Measurements from ENCODE around the gene TMEM129. TPM values are rescaled to one million over a fixed set of nuclear protein-coding genes. Genes with fewer than 3 reads are reported as not detected.

TMEM129 gene
- total and polyA plus RNA-seq, 4 donors, result 15.2 to 44.5 (median 39.9) TPM

DNA sequence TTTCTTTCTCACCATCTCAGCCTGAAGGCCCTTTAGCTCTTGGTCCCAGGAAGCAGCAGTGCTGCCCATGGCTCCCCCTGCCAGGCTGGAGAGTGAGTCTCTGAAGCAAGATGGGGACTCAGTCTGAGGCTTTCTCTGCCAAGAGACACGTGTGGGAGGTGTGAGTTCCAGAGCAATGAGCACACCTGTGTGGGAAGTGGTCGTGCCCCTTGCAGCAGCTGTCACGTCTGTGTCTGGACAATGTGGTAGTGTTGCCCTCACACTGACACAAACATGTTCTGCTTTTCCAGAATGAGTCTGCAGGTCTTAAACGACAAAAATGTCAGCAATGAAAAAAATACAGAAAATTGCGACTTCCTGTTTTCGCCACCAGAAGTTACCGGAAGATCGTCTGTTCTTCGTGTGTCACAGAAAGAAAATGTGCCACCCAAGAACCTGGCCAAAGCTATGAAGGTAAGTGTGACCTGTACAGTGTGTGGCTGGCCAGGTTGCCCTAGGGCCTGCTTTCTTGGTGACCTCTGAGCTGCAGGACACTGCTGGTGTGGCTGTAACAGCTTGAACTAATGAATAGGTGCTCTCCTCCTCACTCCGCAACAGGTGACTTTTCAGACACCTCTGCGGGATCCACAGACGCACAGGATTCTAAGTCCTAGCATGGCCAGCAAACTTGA, 2.1 kb upstream of the TMEM129 start:
- Histone ChIP-seq H3K4me1 (ENCODE audit: control insufficient read depth, insufficient read depth, low read length) (peaks cover 51% of the 10 kb centered on the region), H3K27me3 (ENCODE audit: control insufficient read depth, insufficient read depth, low read length) (no peaks in the 10 kb centered on the region), H3K27ac (ENCODE audit: low read depth, low read length) (no peak overlapping the region), H3K4me3 (ENCODE audit: low read depth, low read length) (no peak overlapping the region), H3K36me3 (ENCODE audit: control insufficient read depth, insufficient read depth, low read length) (peaks cover 58% of the 10 kb centered on the region), H3K9me3 (ENCODE audit: control insufficient read depth, insufficient read depth, low read length) (no peaks in the 10 kb centered on the region)
- WGBS (ENCODE audit: insufficient coverage), result 89% methylated on average over 12 of the region's 12 CpGs
- no peak for DNase-seq (ENCODE audit: low read depth in 4 of 6, low spot score in 6 of 6)

DNA sequence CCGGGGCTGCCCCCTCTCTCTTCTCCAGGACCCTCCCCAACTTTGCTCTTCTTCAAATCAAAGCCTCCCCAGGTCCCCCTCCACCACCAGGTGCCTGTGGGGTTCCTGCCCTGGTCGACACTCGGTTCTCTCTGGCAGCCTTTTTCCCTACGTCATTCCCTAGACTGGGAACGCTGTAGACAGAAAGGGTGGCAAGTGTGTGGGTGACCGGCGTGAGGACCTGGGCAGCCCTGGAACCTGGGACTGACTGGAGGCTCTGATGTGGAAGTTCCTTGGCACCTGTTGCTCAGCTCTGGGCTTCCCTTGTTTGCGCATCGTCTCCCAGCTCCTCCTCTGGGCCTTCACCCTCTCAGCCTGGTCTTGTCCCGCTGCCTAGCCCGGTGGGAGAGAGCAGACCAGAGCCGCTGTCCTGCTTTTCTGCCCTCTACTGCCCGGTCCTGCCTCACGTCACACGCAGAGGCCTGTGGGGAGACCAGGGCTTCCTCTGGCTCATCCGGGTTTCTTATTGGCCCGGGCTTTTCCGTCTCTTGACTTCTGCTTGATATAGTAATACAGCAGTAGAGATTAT, 1.5 kb upstream of the TMEM129 start:
- no peaks in the 10 kb centered on the region for H3K27me3 ChIP-seq (ENCODE audit: control insufficient read depth, insufficient read depth, low read length)
- no peak for DNase-seq (ENCODE audit: low read depth in 4 of 6, low spot score in 6 of 6)
- no peaks in the 10 kb centered on the region for H3K9me3 ChIP-seq (ENCODE audit: control insufficient read depth, insufficient read depth, low read length)
- H3K4me1 ChIP-seq (ENCODE audit: control insufficient read depth, insufficient read depth, low read length), result peaks cover 52% of the 10 kb centered on the region
- WGBS (ENCODE audit: insufficient coverage), result 58% methylated on average over 13 of the region's 18 CpGs
- no peak overlapping the region for H3K27ac ChIP-seq (ENCODE audit: low read depth, low read length)
- H3K36me3 ChIP-seq (ENCODE audit: control insufficient read depth, insufficient read depth, low read length), result peaks cover 58% of the 10 kb centered on the region
- peak overlapping the region; percentile 35 for H3K4me3 ChIP-seq (ENCODE audit: low read depth, low read length)

DNA sequence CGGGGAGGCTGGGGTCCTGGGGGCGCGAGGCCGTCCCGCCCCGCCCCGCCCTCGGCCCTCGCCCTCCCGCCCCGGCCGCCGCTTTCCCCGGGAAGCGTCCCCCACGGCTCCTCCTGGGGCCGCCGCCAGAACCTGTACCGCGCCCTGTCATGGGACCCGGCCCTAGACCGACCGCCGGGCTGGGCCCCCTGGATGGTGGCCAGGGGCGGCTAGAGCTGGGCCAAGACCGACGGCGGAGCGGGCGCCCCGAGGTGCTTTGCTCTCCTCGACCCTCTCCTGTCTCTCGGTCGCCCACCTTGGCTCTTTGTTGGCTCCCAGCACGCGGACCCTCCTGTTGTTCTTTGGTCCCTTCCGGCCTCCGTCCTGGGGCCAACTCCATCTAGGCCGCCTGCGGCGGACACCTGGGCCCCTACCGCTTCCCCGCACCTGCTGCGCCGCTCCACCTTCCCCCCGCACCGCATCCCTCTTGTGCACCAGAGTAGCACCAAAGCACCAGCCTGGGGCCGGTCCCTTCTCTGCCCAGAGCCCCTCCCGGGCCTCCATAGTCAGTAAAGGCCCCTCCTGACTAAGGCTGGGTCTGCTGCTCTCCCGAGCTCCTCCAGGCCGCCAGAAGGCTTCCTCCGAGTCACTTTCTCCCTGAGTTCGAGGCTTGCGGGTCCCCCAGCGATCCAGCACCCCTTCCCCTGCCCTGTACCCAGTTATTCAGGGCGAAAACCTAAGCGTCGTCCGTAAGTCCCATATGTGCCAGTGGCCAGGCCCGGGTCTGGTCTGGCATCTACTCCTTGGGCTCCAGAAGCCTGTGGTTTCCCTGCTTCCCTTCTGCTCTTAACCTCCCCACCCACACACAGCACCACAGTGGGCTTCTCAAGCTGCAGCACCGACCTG, 785 bp upstream of the TMEM129 start:
- WGBS (ENCODE audit: insufficient coverage), result 3% methylated on average over 61 of the region's 61 CpGs
- no peaks in the 10 kb centered on the region for H3K9me3 ChIP-seq (ENCODE audit: control insufficient read depth, insufficient read depth, low read length)
- H3K4me1 ChIP-seq (ENCODE audit: control insufficient read depth, insufficient read depth, low read length), result peaks cover 52% of the 10 kb centered on the region
- H3K27me3 ChIP-seq (ENCODE audit: control insufficient read depth, insufficient read depth, low read length), result no peaks in the 10 kb centered on the region
- H3K27ac ChIP-seq (ENCODE audit: low read depth, low read length), result no peak overlapping the region
- peak overlapping the region; percentile 35 for H3K4me3 ChIP-seq (ENCODE audit: low read depth, low read length)
- H3K36me3 ChIP-seq (ENCODE audit: control insufficient read depth, insufficient read depth, low read length), result peaks cover 58% of the 10 kb centered on the region
- DNase-seq (ENCODE audit: low read depth in 4 of 6, low spot score in 6 of 6), result no peak

DNA sequence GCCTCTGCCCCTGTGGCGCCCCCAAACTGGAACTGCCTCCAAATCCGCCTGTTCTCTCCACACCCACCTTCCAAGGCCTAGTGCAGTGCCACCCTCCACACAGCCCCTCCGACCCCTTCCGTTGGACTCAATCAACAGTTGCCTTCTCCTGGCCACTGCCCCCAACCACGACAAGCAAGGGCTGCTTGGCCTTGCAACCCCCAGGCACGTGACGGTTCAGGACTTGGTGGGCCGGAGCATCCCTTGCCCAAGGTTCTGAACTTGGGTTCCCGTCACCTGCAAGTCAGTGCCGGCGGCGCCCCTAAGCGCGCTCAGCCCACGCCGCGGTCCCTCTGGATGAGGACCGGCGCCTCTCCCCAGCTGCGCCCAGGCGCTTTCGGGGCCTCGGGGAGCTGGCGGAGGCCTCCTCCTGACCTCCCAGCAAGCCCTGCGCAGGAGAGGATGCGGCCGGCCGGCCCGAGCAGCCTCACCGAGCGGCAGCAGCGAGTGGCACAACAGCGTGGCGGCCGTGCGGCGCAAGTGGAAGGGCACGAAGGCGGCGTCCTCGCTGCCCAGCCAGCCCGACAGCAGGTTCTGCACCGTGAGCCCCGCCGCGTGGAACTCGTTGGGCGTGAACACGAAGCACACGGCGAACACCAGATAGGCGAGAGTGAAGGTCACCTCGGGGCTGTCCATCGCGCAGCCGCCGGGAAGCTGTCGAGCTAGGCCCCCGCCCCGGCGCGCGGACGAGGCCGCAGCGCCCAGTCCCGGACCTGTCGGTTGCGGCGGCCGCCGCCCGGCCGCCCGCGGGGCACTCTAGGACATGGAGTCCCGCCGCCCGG, 750 bp downstream of the TMEM129 start:
- peaks cover 56% of the 10 kb centered on the region for H3K36me3 ChIP-seq (ENCODE audit: control insufficient read depth, insufficient read depth, low read length)
- peak in 3 of 6 donors; percentile 7 to 53 (median 51) for DNase-seq (ENCODE audit: low read depth in 4 of 6, low spot score in 6 of 6)
- peak overlapping the region; percentile 57 for H3K4me3 ChIP-seq (ENCODE audit: low read depth, low read length)
- WGBS (ENCODE audit: insufficient coverage), result under 1% methylated on average over 79 of the region's 79 CpGs
- peaks cover 46% of the 10 kb centered on the region for H3K4me1 ChIP-seq (ENCODE audit: control insufficient read depth, insufficient read depth, low read length)
- H3K27ac ChIP-seq (ENCODE audit: low read depth, low read length), result peak overlapping the region; percentile 80
- no peaks in the 10 kb centered on the region for H3K27me3 ChIP-seq (ENCODE audit: control insufficient read depth, insufficient read depth, low read length)
- no peaks in the 10 kb centered on the region for H3K9me3 ChIP-seq (ENCODE audit: control insufficient read depth, insufficient read depth, low read length)

DNA sequence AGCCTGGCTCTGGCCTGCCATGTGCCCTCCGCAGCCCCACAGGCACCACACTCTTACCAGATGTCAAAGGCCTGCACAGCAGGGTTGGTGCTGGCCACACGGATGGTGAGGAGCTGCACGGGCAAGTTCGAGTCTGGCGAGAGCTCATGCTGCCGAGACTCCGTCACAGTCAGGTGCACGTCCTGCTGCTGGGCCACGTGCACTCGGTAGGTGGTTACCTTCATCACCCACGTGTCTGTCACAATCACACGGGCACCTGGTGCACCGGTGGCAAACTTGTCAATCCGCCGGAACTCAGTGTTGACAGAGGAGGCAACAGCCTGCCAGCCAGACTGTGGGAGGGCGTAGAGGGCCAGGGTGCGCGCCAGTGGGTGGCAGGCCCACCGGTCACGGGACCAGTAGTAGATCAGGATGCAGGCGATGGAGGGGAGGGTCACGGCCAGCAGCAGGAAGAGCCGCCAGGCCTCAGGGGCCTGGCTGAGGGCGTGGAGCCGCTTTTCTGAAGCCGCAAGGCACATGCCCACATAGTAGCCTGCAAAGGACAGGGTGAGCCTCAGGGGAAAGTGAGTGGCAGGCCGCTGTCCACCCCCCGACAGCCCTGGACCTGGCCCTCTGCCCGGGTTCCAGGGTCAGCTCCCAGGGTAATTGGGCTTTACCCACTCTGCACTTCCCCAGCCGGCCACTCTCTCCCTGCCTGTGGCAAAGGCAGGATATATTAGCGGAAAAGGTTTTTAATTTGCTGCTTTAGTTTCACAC, 2.9 kb downstream of the TMEM129 start:
- 88% methylated on average over 30 of the region's 31 CpGs for WGBS (ENCODE audit: insufficient coverage)
- Histone ChIP-seq H3K27me3 (ENCODE audit: control insufficient read depth, insufficient read depth, low read length) (no peaks in the 10 kb centered on the region), H3K4me1 (ENCODE audit: control insufficient read depth, insufficient read depth, low read length) (peaks cover 55% of the 10 kb centered on the region), H3K36me3 (ENCODE audit: control insufficient read depth, insufficient read depth, low read length) (peaks cover 47% of the 10 kb centered on the region), H3K9me3 (ENCODE audit: control insufficient read depth, insufficient read depth, low read length) (no peaks in the 10 kb centered on the region), H3K27ac (ENCODE audit: low read depth, low read length) (no peak overlapping the region), H3K4me3 (ENCODE audit: low read depth, low read length) (no peak overlapping the region)
- no peak for DNase-seq (ENCODE audit: low read depth in 4 of 6, low spot score in 6 of 6)

DNA sequence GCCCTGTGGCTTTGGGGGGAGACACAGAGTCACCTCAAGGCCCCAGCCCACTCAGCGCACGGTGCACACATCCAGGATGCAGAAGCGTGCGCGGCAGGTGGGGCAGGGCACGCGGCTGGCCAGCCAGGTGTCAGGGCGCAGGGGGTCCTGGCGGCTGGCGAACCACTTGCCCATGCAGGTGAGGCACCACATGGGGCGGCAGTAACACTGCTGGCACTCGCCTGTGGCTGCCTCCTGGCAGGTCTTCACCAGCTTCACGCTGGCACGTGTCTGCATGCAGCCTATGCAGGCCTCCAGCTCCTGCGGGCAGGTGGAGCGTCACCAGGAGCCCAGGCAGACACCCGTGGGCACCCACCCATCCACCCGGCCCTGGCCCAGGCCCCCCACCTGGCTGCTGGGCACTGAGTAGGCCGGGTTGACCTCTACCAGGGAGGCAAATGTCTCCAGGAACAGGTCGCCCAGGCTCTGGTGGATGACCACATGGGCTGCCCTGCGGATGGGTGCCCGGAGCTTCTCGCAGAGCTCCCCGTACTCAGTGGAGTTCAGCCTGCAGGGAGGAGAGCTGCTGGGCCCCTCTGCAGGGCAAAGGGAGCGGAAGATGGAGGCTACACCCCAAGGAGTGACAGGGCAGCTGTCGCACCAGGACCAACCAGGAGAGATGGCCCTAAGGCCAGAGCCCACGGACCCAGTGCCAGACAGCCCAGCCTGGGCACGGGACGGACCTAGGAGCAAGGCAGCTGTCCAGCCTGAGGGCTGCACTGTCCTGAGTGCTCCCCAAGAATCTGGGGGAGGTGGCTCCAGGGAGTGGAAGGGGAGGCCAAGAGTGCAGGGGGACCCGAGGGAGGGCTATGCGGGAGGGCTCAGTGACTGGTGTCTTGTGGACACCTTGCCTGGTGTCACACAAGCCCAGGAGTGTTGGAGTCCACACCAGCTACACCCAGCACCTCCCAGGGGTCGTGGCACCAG, 3.7 kb downstream of the TMEM129 start:
- no peak overlapping the region for H3K27ac ChIP-seq (ENCODE audit: low read depth, low read length)
- no peak for DNase-seq (ENCODE audit: low read depth in 4 of 6, low spot score in 6 of 6)
- peaks cover 45% of the 10 kb centered on the region for H3K36me3 ChIP-seq (ENCODE audit: control insufficient read depth, insufficient read depth, low read length)
- H3K9me3 ChIP-seq (ENCODE audit: control insufficient read depth, insufficient read depth, low read length), result no peaks in the 10 kb centered on the region
- H3K4me3 ChIP-seq (ENCODE audit: low read depth, low read length), result no peak overlapping the region
- 95% methylated on average over 32 of the region's 32 CpGs for WGBS (ENCODE audit: insufficient coverage)
- H3K4me1 ChIP-seq (ENCODE audit: control insufficient read depth, insufficient read depth, low read length), result peaks cover 55% of the 10 kb centered on the region
- H3K27me3 ChIP-seq (ENCODE audit: control insufficient read depth, insufficient read depth, low read length), result no peaks in the 10 kb centered on the region

DNA sequence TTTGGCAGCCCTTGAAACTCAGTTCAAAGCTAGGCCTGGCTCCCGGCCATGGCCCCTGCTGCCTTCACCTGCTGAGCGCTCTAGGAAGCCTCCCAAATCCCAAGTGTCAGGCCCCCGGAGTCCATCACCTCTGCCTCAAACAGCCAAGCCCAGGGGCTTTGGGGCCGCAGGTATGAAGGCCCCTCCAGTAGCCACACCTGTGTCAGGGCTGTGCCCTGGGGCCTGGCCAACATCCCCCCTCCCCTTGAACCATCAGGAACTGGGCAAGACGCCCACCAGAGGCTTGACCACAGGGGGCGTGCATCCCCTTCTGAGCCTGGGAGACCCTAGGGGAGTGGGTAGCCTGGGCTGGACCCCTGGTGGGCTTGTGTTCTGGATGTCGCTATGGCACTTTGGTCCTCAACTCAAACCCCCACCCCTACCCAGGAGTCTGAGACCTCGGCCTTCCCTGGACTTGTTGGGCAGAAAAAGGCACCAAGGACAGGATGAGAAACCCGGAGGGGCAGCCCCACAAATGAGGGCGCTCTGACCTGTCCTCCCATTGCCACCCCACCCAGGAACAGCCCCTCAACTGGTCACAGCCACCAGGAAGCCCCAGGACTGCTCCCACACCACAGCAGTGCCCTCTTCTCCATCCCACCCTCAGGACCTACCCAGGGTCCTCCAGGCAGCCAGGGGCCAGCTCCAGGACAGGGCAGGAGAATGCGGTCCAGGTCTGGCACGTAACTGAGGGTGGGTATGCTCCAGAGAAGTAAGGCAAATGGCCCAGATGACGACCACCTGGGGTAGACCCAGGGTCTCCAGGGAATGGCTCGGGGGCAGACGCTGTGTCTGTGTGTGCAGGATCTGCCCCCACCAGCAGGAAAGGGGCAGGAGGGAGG, 4.8 kb downstream of the TMEM129 start:
- Histone ChIP-seq H3K36me3 (ENCODE audit: control insufficient read depth, insufficient read depth, low read length) (peaks cover 41% of the 10 kb centered on the region), H3K4me1 (ENCODE audit: control insufficient read depth, insufficient read depth, low read length) (peaks cover 48% of the 10 kb centered on the region), H3K9me3 (ENCODE audit: control insufficient read depth, insufficient read depth, low read length) (no peaks in the 10 kb centered on the region), H3K27me3 (ENCODE audit: control insufficient read depth, insufficient read depth, low read length) (no peaks in the 10 kb centered on the region), H3K27ac (ENCODE audit: low read depth, low read length) (no peak overlapping the region), H3K4me3 (ENCODE audit: low read depth, low read length) (no peak overlapping the region)
- WGBS (ENCODE audit: insufficient coverage), result 90% methylated on average over 9 of the region's 15 CpGs
- DNase-seq (ENCODE audit: low read depth in 4 of 6, low spot score in 6 of 6), result no peak

Data from spinal cord (tissue), 10 donors.